Esophagus (tissue), 2 donors: ENCODE data around the gene SLC6A8. TPM values are rescaled to one million over a fixed set of nuclear protein-coding genes. Genes with fewer than 3 reads are reported as not detected.
"Not testable (repeated sequence)": the region's sequence is repeated elsewhere in the genome, so short reads cannot be mapped to it uniquely, and the experiment has no call there.

Source experiments
- H3K27ac ChIP-seq, 2 donors: one replicate each; pipeline ENCODE4 v1.5.1; 2013; ENCODE audit warnings: low read depth in 2 of 2, mild to moderate bottlenecking in 2 of 2, inconsistent platforms in 1 of 2, low read length in 1 of 2, moderate library complexity in 1 of 2
- H3K27me3 ChIP-seq, 2 donors: one replicate each; pipeline ENCODE4 v1.6.1; 2013; ENCODE audit warnings: low read length in 2 of 2, control low read depth in 1 of 2, mild to moderate bottlenecking in 1 of 2; ENCODE audit not compliant: insufficient read depth in 2 of 2, control insufficient read depth in 1 of 2
- H3K36me3 ChIP-seq, 2 donors: one replicate each; pipeline ENCODE4 v1.6.1; 2013; ENCODE audit warnings: low read length in 1 of 2; ENCODE audit not compliant: control insufficient read depth in 2 of 2, insufficient read depth in 2 of 2
- H3K4me1 ChIP-seq, 2 donors: one replicate each; pipeline ENCODE4 v1.6.1; 2013; ENCODE audit warnings: low read length in 1 of 2; ENCODE audit not compliant: control insufficient read depth in 2 of 2, insufficient read depth in 2 of 2
- H3K4me3 ChIP-seq, 2 donors: one replicate each; pipeline ENCODE4 v1.5.1; 2013; ENCODE audit warnings: low read length in 2 of 2, mild to moderate bottlenecking in 2 of 2, low read depth in 1 of 2, moderate library complexity in 1 of 2
- H3K9me3 ChIP-seq, 2 donors: one replicate each; pipeline ENCODE4 v1.6.1; 2013; ENCODE audit warnings: mild to moderate bottlenecking in 2 of 2, low read depth in 1 of 2, low read length in 1 of 2, moderate library complexity in 1 of 2; ENCODE audit not compliant: control insufficient read depth in 2 of 2, insufficient read depth in 1 of 2
- WGBS, 2 donors: extraction: QIAGEN DNeasy Blood & Tissue Kit; methylation state at CpG; one replicate each; pipeline ENCODE4 v1.1.7; 2013; 5-methylcytosine and 5-hydroxymethylcytosine counted together
- polyA plus RNA-seq, 2 donors: library from polyadenylated mRNA; stranded (reverse); fragments of 200-250 nt; gene quantifications; one replicate each; pipeline ENCODE4 v1.2.3, GENCODE V29; 2013
- donor health status: healthy with polysubstance abuse.
- donor health status: Bipolar disorder and iron deficiency.

SLC6A8 gene
- polyA plus RNA-seq, 2 donors = 33.0 to 41.4 TPM

GRCh38 chrX:153671589-153672530, 15.9 kb upstream of the SLC6A8 start:
- no peak overlapping the region for H3K4me3 ChIP-seq
- no peak overlapping the region for H3K27ac ChIP-seq
- WGBS, 2 donors = 90 to 94% methylated on average over 26 to 27 of the region's 27 CpGs
- no peaks in the 10 kb centered on the region for H3K36me3 ChIP-seq
- no peaks in the 10 kb centered on the region for H3K27me3 ChIP-seq
- no peaks in the 10 kb centered on the region for H3K9me3 ChIP-seq
- peaks cover 0 to 2% of the 10 kb centered on the region in 2 donors for H3K4me1 ChIP-seq

GRCh38 chrX:153672531-153673427, 14.9 kb upstream of the SLC6A8 start:
- no peaks in the 10 kb centered on the region for H3K36me3 ChIP-seq
- no peaks in the 10 kb centered on the region for H3K27me3 ChIP-seq
- H3K4me1 ChIP-seq = peaks cover 0 to 2% of the 10 kb centered on the region in 2 donors
- no peak overlapping the region for H3K27ac ChIP-seq
- H3K9me3 ChIP-seq = no peaks in the 10 kb centered on the region
- 46 to 61% methylated on average over 41 to 53 of the region's 53 CpGs for WGBS, 2 donors
- H3K4me3 ChIP-seq = no peak overlapping the region

GRCh38 chrX:153673428-153674218, 14.1 kb upstream of the SLC6A8 start, which contains the start of gene PNCK:
TSS of gene PNCK (minus strand) at chrX:153673813. CDS start at chrX:153673076, 737 bp downstream.
- no peaks in the 10 kb centered on the region for H3K9me3 ChIP-seq
- WGBS, 2 donors = 8 to 40% methylated on average over 35 to 98 of the region's 98 CpGs
- H3K27ac ChIP-seq = no peak within 1 kb of the TSS
- no peaks in the 10 kb centered on the region for H3K27me3 ChIP-seq
- no peak within 1 kb of the TSS for H3K4me3 ChIP-seq
- H3K36me3 ChIP-seq = no peaks in the 10 kb centered on the region
- no peaks in the 10 kb centered on the region for H3K4me1 ChIP-seq

GRCh38 chrX:153674219-153674851, 13.4 kb upstream of the SLC6A8 start:
- WGBS, 2 donors = 77 to 79% methylated on average over 27 of the region's 27 CpGs
- no peak overlapping the region for H3K4me3 ChIP-seq
- H3K27ac ChIP-seq = no peak overlapping the region
- no peaks in the 10 kb centered on the region for H3K27me3 ChIP-seq
- no peaks in the 10 kb centered on the region for H3K36me3 ChIP-seq
- H3K9me3 ChIP-seq = no peaks in the 10 kb centered on the region
- no peaks in the 10 kb centered on the region for H3K4me1 ChIP-seq

- WGBS, 2 donors = 71 to 75% methylated on average over 12 of the region's 12 CpGs
- no peak overlapping the region for H3K27ac ChIP-seq
Observed at GRCh38 chrX:153681175-153681574, 6.6 kb upstream of the SLC6A8 start.

GRCh38 chrX:153683486-153683885, 4.2 kb upstream of the SLC6A8 start:
- H3K4me3 ChIP-seq, H3K27me3 ChIP-seq, H3K27ac ChIP-seq, H3K4me1 ChIP-seq, H3K36me3 ChIP-seq, H3K9me3 ChIP-seq: not testable (repeated sequence)
- WGBS, 2 donors = 95 to 98% methylated on average over 8 of the region's 8 CpGs

More at GRCh38 chrX:153681175-153681574, 6.6 kb upstream of the SLC6A8 start:
- Histone ChIP-seq H3K27me3 (no peaks in the 10 kb centered on the region), H3K36me3 (no peaks in the 10 kb centered on the region), H3K9me3 (no peaks in the 10 kb centered on the region), H3K4me1 (no peaks in the 10 kb centered on the region), H3K4me3 (no peak overlapping the region)

- Histone ChIP-seq H3K27me3 (no peaks in the 10 kb centered on the region), H3K36me3 (no peaks in the 10 kb centered on the region), H3K4me3 (no peak overlapping the region), H3K27ac (no peak overlapping the region), H3K9me3 (no peaks in the 10 kb centered on the region), H3K4me1 (no peaks in the 10 kb centered on the region)
- WGBS, 2 donors = 50 to 67% methylated on average over 16 to 21 of the region's 21 CpGs
Observed at GRCh38 chrX:153684467-153685155, 3.1 kb upstream of the SLC6A8 start.

GRCh38 chrX:153685156-153685536, 2.6 kb upstream of the SLC6A8 start:
- H3K36me3 ChIP-seq = no peaks in the 10 kb centered on the region
- H3K4me1 ChIP-seq = no peaks in the 10 kb centered on the region
- no peak overlapping the region for H3K4me3 ChIP-seq
- 67 to 70% methylated on average over 21 of the region's 21 CpGs for WGBS, 2 donors
- H3K27ac ChIP-seq = no peak overlapping the region
- H3K27me3 ChIP-seq = no peaks in the 10 kb centered on the region
- H3K9me3 ChIP-seq = no peaks in the 10 kb centered on the region
